Skin epidermis (tissue), 12 donors: ENCODE data around the gene ADGRG1.
A peak's percentile ranks its signal among the peaks of the same experiment; 100 is the strongest.

ENCODE experiments used
- H3K27ac ChIP-seq, 21 experiments: fragments of 200-600 bp; sonication (generic) in 11 of 21; one replicate each; pipeline ENCODE4 v1.5.0; 2020; ENCODE audit warnings: mild to moderate bottlenecking in 3 of 21, inconsistent platforms in 2 of 21, moderate library complexity in 2 of 21
- H3K4me3 ChIP-seq, 7 experiments: fragments of 200-600 bp; sonication (generic) in 2 of 7; one replicate each; pipeline ENCODE4 v1.5.0; 2020; ENCODE audit warnings: inconsistent platforms in 2 of 7, mild to moderate bottlenecking in 2 of 7, moderate library complexity in 1 of 7

ADGRG1 gene

DNA sequence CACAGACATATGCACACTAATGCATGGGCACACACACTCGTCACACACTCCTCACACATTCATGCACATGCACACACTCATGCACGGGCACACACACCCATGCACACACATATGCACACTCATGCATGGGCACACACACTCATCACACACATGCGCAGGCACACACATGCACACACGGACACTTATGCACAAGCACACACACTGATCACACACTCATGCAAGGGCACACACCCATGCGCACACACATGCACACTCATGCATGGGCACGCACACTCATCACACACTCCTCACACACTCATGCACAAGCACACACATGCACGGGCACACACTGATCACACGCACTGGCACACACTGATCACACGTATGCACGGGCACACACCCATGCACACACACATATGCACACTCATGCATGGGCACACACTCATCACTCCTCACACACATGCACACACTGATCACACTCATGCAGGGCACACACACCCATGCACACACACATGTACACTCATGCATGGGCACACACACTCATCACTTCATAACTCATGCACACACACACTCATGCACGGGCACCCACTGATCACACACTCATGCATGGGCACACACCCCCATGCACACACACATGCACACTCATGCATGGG lies 16.1 kb downstream of the ADGRG1 start:
- peak overlapping the region in 2 of 21 experiments; percentile 56 to 84 for H3K27ac ChIP-seq
- no peak overlapping the region for H3K4me3 ChIP-seq

DNA sequence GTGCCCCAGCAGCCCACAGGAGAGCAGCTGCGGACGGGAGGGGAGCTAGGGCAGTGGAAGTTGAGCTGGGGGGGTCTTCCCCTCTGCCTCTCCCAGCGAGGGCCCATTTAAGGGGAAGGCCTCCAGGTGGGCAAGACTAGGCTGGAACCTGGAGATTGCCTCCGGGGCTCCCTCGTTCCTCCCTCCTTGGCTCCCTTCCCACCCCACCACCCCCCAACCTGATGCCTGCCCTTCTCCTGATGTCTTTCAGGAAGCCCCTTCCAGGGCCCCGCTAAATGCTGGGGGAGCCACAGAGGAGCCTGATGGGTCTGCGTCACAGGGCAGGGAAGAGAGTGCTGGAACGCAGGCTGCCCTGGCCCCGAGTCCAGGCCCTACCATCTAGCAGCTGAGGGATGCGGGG lies 16.7 kb downstream of the ADGRG1 start:
- Histone ChIP-seq H3K4me3 (no peak overlapping the region), H3K27ac (peak overlapping the region in 12 of 21 experiments; percentile 14 to 84 (median 58))

DNA sequence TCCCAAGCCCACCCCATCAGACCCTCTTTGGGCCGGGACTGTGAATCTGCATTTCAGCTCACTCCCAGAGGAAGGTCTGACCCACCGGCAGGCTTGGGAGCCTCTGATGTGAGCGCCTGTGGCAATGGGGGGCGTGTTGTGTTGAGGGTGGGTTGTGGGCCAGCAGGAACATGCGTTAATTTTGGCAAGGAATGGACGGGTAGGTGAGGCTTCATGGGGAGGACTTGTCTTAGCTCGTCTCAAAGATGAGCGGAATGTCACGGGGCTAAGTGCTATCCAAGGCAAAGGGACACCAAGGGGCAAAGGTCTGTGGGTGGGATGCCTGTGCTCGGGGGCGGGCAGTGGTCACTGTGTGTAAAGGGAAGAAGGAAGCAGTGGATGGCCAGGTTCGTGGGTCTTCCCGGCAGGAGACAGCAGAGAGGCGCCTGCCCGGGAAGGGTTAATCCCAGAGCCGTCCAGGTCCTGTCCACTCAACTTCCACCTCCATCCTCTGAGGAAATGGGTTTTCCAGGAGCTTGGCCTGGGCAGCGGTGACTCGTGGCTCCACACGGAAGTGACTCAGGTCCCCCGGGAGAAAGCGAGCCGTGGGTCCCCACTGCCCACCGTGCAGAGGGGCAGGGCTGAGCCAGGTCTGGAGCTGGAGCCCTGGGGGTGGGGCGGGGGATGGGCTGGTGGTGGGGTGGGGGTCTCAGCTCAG lies 17.4 kb downstream of the ADGRG1 start:
- Histone ChIP-seq H3K27ac (peak overlapping the region in 18 of 21 experiments; percentile 5 to 84 (median 47)), H3K4me3 (no peak overlapping the region)

DNA sequence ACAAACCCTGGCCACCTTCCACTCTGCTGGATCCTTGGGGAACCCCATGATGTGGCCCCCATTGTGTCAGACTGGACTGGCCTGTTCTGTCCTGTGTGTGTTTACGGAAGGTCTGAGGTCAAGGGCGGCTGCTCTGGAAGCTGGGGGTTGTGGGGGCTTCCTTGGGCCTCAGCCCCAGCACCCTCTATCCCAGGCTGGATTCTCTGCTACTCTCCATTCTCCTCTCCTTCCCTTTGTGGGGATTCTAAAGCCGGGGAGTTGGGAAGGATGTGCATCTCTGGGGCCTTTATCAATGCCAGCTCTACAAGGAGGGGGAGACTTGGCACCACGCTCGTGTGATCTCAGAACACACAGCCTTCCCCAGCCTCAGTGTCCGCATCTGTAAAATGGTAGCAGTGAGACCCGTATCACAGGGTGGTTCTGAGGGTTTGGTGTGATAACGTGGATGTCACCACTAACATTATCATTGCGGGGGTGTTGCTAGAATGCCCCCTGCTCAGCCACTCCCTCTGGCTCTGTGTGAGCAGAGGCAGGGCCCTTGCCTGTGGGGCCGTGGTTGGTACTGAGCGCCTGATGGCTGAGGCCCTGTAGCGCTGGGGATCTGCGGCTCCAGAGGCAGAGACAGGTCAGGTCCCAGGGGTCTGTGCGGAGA lies 18.1 kb downstream of the ADGRG1 start:
- no peak overlapping the region for H3K4me3 ChIP-seq
- peak overlapping the region in 18 of 21 experiments; percentile 5 to 84 (median 54) for H3K27ac ChIP-seq

DNA sequence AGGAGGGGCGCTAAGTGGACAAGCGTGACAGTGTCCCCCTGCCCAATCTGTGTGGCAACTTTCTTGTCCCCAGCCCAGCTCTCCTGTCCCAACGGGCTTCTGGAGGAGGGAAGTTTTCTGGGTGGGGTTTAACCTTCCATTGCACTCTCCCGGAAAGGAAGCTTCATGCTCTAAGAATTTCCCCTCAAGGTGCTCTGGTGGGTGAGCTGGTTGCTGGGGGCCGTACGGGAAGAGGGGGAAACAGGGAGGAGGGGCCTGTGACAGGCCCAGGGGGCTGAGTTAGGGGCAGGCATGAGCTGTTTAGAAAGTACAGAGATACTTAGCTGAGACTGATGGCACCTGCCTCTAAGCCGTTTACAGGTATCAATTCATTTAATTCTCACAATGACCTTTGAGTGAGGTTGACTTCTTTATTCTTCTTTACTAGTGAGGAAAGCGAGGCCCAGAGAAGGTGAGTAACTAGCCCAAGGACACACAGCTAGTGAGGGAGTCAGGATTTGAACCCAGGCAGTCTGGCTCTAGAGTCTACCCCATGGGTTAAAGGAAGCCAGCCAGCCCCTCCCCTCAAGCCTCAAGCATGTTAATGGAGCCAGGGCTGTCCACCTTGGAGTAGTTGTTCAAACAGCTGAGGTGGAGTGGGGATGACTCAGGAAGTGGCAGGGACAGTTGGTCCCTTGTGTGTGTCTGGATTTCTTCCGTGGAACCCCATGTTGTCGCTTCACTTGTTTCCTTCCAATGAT lies 18.9 kb downstream of the ADGRG1 start:
- Histone ChIP-seq H3K4me3 (no peak overlapping the region), H3K27ac (peak overlapping the region in 17 of 21 experiments; percentile 14 to 84 (median 56))

DNA sequence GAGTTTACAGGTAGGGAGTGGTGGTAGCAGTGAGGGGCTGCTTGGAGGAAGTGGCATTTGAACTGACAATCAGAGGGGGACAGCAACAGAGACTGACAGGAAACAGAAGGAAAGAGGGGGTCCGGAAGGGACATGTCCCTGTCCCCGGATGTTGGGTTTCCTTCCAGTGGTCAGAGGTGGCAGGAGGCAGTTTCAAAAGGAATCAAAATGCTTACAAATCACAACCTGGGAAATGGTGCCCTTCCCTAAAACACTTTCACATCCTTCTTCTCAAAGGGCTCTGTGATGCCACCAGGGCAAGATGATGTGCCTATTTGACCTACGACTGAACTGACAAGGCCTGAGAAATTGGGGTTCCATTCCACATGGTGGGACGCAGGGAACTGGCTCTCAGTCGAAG lies 19.7 kb downstream of the ADGRG1 start:
- H3K27ac ChIP-seq: peak overlapping the region in 13 of 21 experiments; percentile 18 to 84 (median 56)
- no peak overlapping the region for H3K4me3 ChIP-seq

DNA sequence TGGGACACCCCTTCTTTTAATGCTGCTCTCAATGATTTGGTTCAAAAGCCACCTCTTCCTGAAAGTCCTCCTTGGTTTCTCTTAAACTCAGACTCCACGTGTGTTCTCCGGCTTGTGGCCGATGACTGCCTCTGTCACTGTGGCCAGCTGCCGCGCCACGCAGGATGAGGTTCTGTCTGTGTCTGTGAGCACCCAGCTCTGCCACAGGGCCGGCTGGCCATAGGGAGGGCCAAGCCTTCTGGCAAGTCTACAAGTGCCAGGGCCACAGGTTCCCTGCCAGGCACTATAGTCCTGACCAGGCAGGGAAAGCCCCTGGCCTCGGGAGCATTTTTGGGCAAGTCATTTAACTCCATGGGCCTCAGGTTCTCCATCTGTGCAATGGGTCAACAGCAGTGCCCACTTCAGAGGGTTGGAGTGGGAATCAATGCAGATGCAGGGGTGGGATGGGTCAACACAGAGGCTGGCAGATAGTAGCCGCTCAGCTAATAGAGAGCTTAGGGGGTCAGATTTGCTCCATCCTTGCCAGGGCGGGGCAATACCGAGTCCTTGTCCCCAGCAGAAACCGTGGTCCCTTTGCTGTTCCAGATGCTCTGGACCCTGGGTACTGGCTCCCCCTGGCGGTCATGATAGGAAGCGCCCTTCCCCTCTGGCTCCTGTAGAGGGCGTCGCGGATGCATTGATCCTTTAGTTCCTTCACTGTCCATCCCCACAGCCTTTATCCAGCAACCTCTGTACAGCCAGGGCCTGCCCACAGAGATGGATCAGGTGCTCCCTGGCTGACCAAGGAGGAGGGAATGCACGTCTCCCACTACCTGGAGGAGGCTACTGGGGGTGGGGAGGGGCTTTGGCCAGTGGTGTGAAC lies 20.4 kb downstream of the ADGRG1 start:
- peak overlapping the region in 6 of 21 experiments; percentile 40 to 84 (median 60) for H3K27ac ChIP-seq
- no peak overlapping the region for H3K4me3 ChIP-seq

DNA sequence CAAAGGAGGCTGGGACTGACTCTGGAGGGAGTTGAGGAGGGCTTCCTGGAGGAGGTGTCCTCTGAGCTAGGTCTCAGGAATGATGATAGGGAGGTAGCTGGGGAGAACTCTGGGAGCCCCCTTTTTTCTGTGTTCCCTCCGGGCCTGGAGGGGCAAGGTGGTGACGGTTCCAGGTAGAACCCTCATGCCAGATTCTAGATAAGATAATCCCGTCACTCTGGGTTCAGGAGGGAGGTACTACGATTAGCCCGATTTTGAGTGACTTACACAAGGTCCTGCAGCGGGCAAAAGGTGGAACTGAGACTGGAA lies 21.0 kb downstream of the ADGRG1 start:
- Histone ChIP-seq H3K4me3 (no peak overlapping the region), H3K27ac (peak overlapping the region in 1 of 21 experiments; percentile 6)

DNA sequence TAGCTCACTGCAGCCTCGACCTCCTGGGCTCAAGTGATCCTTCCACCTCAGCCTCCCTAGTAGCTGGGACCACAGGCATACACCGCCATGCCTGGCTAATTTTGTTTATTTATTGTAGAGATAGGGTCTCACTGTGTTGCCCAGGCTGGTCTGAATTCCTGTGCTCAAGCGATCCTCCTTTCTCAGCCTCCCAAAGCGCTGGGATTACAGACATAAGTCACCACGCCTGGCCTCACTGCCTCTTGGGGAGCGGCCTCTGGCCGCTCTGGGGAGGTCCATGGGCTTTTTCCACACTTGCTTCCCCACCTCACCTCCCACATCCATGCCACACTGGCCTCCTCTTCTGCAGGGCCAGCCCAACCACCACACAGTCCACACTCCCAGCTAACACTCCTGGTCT lies 21.4 kb downstream of the ADGRG1 start:
- peak overlapping the region in 1 of 21 experiments; percentile 14 for H3K27ac ChIP-seq
- no peak overlapping the region for H3K4me3 ChIP-seq

DNA sequence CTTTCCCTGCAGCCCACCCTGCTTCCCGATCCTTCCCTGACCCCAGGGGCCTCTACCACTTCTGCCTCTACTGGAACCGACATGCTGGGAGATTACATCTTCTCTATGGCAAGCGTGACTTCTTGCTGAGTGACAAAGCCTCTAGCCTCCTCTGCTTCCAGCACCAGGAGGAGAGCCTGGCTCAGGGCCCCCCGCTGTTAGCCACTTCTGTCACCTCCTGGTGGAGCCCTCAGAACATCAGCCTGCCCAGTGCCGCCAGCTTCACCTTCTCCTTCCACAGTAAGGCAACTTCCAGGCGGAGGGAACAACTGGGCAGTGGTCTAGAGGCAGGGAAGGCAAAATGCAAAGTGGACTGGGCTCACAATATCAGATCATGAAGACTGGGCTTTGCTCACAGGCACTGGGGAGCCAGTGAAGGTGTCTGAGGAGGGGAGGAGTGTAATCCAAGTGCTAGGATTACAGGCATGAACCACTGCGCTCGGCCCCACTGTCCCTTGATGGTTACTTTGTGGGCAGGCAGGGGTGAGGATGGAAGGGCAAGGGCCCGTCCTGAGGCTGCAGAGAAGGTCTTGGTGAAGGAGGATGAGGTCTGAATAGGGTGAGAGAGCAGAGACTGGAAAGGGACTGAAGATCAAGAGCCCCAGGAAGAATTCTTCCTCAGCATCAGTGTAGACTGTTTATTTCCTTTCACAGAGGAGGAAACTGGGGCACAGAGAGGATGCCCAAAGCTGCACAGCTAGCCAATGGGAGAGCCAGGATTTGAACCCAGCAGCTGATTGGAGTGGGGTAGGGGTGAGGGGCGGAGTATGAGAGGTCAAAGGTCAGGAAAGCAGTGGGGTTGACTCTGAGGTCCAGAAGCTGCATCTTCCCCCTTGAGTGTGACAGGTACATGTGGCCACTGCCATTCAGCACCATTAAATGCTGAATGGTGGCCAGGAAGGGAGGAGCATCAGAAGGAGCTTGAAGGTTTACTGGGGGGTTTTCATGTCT lies 23.2 kb downstream of the ADGRG1 start:
- peak overlapping the region in 1 of 21 experiments; percentile 30 for H3K27ac ChIP-seq
- no peak overlapping the region for H3K4me3 ChIP-seq

DNA sequence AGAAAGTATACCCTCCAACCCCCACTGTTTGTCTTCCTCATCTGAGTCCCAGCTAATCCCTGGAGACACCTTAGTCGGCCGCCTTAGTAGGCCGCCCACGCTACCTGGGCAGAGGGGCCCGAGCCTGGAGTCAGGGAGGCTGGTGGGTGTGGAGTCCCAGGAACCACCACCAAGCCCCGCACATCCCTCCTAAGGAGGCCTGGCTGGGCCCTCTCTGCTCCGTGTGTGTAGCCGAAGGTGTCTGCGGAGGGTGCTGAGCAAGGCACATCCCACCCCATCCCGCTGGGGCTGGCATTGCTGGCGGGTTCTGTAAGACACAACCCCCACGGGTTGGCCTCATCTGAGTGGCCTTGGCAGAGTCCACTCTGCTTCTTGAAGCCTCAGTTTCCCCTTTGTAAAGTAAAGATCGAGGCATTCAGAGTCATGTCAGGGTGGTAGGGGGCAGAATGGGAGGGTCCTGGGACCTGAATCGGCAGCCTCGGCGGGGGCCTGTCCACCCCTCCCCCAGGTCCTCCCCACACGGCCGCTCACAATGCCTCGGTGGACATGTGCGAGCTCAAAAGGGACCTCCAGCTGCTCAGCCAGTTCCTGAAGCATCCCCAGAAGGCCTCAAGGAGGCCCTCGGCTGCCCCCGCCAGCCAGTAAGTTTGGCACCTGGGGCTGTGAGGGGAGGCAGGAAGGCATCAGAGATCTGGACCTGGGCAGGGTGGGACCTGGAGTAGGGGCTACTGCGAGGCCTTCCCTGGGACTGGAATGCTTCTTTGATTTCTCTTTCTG lies 24.5 kb downstream of the ADGRG1 start:
- no peak overlapping the region for H3K4me3 ChIP-seq
- peak overlapping the region in 2 of 21 experiments; percentile 10 to 12 for H3K27ac ChIP-seq

DNA sequence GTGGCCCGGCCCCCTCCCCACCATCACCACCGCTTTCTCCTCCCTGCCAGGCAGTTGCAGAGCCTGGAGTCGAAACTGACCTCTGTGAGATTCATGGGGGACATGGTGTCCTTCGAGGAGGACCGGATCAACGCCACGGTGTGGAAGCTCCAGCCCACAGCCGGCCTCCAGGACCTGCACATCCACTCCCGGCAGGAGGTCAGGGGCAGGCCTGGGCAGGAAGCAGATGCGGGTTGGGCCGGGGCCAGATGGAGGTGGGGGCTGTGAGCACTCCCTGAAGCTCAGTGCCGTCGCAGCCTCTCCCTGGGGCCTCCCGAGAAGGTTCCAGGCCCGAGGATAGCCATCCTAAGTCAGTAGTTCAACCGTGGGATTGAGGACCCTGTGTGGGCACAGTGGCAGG lies 25.5 kb downstream of the ADGRG1 start:
- Histone ChIP-seq H3K27ac (peak overlapping the region in 4 of 21 experiments; percentile 2 to 42 (median 18)), H3K4me3 (no peak overlapping the region)

DNA sequence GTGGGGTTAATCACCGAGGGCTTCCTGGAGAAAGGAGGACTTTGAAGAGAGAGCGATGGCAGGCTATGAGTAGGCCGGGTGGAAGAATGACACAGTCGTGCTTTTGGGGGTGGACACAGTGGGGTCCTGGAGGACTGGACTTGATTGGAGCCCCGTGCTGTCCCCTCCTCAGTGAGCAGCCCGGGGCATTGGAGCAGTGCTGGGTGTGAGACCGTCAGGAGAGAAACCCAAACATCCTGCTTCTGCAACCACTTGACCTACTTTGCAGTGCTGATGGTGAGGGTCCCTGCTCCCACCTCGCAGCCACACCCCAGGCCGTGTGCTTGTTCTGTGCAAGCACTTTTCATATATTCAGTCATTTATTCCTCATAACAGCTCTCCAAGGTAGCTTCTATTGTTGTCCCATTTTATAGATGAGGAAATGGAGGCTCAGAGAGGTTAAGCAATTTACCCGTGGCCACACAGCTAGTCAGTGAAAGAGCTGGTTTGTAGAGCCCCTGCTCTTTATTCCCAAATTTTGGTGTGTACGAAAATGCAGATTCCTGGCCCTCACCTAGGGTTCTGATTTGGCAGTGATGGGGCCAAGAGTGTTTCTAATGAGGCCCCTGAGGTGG lies 28.0 kb downstream of the ADGRG1 start:
- no peak overlapping the region for H3K27ac ChIP-seq

DNA sequence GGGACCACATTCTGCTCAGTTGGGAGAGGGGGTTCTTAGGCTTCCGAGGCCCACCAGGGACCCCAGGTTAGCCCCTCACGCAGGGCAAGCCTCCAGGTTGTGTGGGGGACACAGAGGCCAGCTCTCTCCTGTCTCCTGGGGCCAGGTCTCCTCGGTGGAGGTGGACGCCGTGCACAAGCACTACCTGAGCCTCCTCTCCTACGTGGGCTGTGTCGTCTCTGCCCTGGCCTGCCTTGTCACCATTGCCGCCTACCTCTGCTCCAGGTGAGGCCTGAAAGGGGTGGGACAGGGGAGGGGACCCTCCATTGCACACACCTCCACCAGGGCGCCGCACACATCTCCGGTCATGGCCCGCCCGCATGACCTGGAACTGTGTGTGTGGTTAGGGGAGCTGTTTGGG lies 28.8 kb downstream of the ADGRG1 start:
- H3K4me3 ChIP-seq: no peak overlapping the region
- H3K27ac ChIP-seq: no peak overlapping the region

More for the DNA sequence above, 28.0 kb downstream of the ADGRG1 start:
- no peak overlapping the region for H3K4me3 ChIP-seq

DNA sequence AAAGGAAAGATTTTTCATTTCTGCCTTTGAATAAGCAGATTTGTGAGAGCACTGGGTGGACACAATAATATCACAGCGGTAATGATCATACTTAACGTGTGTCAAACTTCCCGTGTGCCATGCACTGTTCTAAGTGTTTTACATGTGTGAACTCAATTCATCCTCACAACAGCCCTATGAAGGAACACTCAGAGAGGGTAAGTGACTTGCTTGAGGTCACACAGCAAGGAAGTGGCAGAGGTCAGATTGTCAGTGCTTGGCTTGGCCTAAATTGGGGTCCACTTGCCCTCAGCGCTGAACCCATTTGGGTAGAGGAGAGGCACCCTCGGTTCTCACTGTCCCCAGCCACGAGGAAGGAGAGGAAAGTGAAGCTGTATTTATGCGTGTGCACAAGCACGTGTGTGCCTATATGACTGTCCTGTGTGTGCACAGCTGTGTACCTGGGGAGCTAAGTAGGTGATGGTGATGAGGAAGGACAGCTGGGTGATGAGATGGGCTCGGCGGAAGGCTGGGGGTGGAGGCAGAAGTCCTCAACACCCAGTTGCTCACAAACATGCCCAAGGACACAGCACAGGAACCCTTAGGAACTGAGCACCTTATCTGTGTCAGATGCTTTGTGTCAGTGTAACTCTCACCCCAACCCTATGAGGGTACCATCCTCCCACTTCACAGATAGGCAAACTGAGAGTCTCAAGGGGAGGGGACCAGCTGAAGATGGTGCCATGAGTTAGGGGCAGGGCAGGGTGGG lies 29.9 kb downstream of the ADGRG1 start:
- Histone ChIP-seq H3K27ac (no peak overlapping the region), H3K4me3 (no peak overlapping the region)
